ENCODE results near the gene AR. TPM values are rescaled to one million over a fixed set of nuclear protein-coding genes. Genes with fewer than 3 reads are reported as not detected.
"Not testable (repeated sequence)": the region's sequence is repeated elsewhere in the genome, so short reads cannot be mapped to it uniquely, and the experiment has no call there.

The AR gene
- total and polyA plus RNA-seq, 8 donors: 0.34 to 2.9 (median 1.1) TPM

- FAIRE-seq (no peak), ATAC-seq (no peak), DNase-seq (no peak)
- WGBS, 2 donors: 45 to 58% methylated on average over 2 of the region's 2 CpGs
- Histone ChIP-seq H3K9me3 (no peaks in the 10 kb centered on the region), H3K27ac (no peak overlapping the region), H3K4me1 (no peaks in the 10 kb centered on the region), H3K36me3 (no peaks in the 10 kb centered on the region), H3K27me3 (no peaks in the 10 kb centered on the region), H3K4me3 (no peak overlapping the region)
- TF ChIP-seq, protein P1, sequence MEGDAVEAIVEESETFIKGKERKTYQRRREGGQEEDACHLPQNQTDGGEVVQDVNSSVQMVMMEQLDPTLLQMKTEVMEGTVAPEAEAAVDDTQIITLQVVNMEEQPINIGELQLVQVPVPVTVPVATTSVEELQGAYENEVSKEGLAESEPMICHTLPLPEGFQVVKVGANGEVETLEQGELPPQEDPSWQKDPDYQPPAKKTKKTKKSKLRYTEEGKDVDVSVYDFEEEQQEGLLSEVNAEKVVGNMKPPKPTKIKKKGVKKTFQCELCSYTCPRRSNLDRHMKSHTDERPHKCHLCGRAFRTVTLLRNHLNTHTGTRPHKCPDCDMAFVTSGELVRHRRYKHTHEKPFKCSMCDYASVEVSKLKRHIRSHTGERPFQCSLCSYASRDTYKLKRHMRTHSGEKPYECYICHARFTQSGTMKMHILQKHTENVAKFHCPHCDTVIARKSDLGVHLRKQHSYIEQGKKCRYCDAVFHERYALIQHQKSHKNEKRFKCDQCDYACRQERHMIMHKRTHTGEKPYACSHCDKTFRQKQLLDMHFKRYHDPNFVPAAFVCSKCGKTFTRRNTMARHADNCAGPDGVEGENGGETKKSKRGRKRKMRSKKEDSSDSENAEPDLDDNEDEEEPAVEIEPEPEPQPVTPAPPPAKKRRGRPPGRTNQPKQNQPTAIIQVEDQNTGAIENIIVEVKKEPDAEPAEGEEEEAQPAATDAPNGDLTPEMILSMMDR (IDR thresholded peaks at IDR 0.05): no peak
- intact Hi-C loops (cut with DNase I): no loop called here
Measured at GRCh38 chrX:67622053-67622585, 78.3 kb downstream of the AR start.

- TF ChIP-seq, protein P1 (IDR thresholded peaks at IDR 0.05): no peak
- Histone ChIP-seq H3K27me3 (no peaks in the 10 kb centered on the region), H3K36me3 (no peaks in the 10 kb centered on the region), H3K4me3 (no peak overlapping the region), H3K27ac (no peak overlapping the region), H3K4me1 (no peaks in the 10 kb centered on the region), H3K9me3 (no peaks in the 10 kb centered on the region)
- intact Hi-C loops (cut with DNase I): no loop called here
- DNase-seq (no peak), ATAC-seq (no peak), FAIRE-seq (no peak)
Measured at GRCh38 chrX:67624325-67624724, 80.5 kb downstream of the AR start.

GRCh38 chrX:67635424-67635823 is 91.6 kb downstream of the AR start:
- TF ChIP-seq, protein P1 (IDR thresholded peaks at IDR 0.05): no peak
- Histone ChIP-seq H3K36me3 (no peaks in the 10 kb centered on the region), H3K4me3 (no peak overlapping the region), H3K4me1 (no peaks in the 10 kb centered on the region), H3K9me3 (no peaks in the 10 kb centered on the region), H3K27ac (no peak overlapping the region), H3K27me3 (no peaks in the 10 kb centered on the region)
- FAIRE-seq: no peak
- WGBS, 2 donors: 56 to 60% methylated on average over 2 of the region's 2 CpGs
- ATAC-seq: no peak
- intact Hi-C loops (cut with DNase I): no loop called here
- no peak for DNase-seq

DNA sequence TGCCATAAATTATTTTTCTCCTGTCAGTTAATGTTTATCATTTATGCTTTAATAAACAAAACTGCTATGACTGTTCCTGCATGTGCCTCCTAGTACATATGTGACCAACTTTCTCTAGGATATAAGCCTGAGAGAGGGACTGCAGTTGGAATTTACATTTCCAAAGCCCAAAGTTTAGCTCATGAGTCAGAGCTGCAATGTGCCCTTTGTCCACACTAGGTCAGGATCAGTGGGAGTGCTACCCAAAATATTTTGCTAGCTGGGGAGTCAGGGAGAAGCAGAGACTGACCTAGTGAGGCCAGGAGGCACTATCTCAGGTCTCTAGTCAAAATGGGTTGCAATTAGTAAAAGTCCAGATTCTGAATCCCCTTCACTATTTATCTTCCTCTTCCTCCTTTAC is 92.7 kb downstream of the AR start:
- intact Hi-C loops (cut with DNase I): no loop called here
- H3K9me3 ChIP-seq: no peaks in the 10 kb centered on the region
- no peak for FAIRE-seq
- H3K4me3 ChIP-seq: no peak overlapping the region
- H3K27ac ChIP-seq: no peak overlapping the region
- no peak for ATAC-seq
- no peak for DNase-seq
- H3K36me3 ChIP-seq: no peaks in the 10 kb centered on the region
- no peaks in the 10 kb centered on the region for H3K4me1 ChIP-seq
- TF ChIP-seq, protein P1 (IDR thresholded peaks at IDR 0.05): no peak
- no peaks in the 10 kb centered on the region for H3K27me3 ChIP-seq

GRCh38 chrX:67637293-67637692 is 93.5 kb downstream of the AR start:
- H3K36me3 ChIP-seq; DNase-seq; H3K9me3 ChIP-seq; H3K27ac ChIP-seq; H3K27me3 ChIP-seq; H3K4me3 ChIP-seq; FAIRE-seq; ATAC-seq; intact Hi-C loops (cut with DNase I); H3K4me1 ChIP-seq: not testable (repeated sequence)
- 96 to 97% methylated on average over 2 of the region's 3 CpGs for WGBS, 2 donors
